Measurements from ENCODE around the gene PRM2. TPM values are rescaled to one million over a fixed set of nuclear protein-coding genes. Genes with fewer than 3 reads are reported as not detected.

Gene PRM2
- total and polyA plus RNA-seq, 2 of the 8 experiments (the other 6 are each of a cell fraction or from before 2014, with no cell fraction given), result not detected

GRCh38 chr16:11319529-11320146 is 43.4 kb upstream of the PRM2 start (continued):
- TF ChIP-seq GABPA (IDR thresholded peaks at IDR 0.05; ENCODE audit: borderline replicate concordance, insufficient read depth, low read length), result no peak
- TF ChIP-seq RNF2 (IDR thresholded peaks at IDR 0.05; ENCODE audit: borderline replicate concordance, low read depth, low read length, missing control alignments, poor library complexity, severe bottlenecking), result no peak
- TF ChIP-seq RXRA (IDR thresholded peaks at IDR 0.05; ENCODE audit: insufficient read depth, low read depth, low read length), result no peak
- no peak for TF ChIP-seq HDAC6 (IDR thresholded peaks at IDR 0.05; ENCODE audit: low read depth, low read length)

All from H1 (cell line).